HCT116 (cell line): ENCODE results near the gene FAM3B. TPM values are rescaled to one million over a fixed set of nuclear protein-coding genes. Genes with fewer than 3 reads are reported as not detected.

ENCODE experiments used
- ATAC-seq: fragments of 200-7000 bp; cut with Tn5 transposase; 2 replicates; pipeline ENCODE4 v1.9.1; 2020; ENCODE audit warnings: mild to moderate bottlenecking, moderate library complexity
- BruUV-seq: library from RNA; stranded (reverse); fragments of 400-500 nt; replicated peaks from 2 replicates; lab custom pipeline; 2021; lab: Mats Ljungman, UMichigan
- CTCF ChIA-PET: fragments of 300-600 bp; sonication (Branson Sonifier 250); formaldehyde crosslinking; loops from one replicate; lab custom pipeline; 2021; ENCODE audit warnings: antibody characterized with exemption; lab: Charles Lee
- POLR2A ChIA-PET: fragments of 300-600, 350-600 bp; sonication (Branson Sonifier 250); formaldehyde crosslinking; loops from one replicate; lab custom pipeline; 2021; ENCODE audit warnings: antibody characterized with exemption; lab: Charles Lee
- RAD21 ChIA-PET, 2 experiments: fragments of 300-600 bp; sonication (Branson Sonifier 250); formaldehyde crosslinking; loops; one replicate each; lab custom pipeline; 2023; ENCODE audit warnings: low total read pairs in 2 of 2; ENCODE audit not compliant: uncharacterized antibody in 2 of 2, unreplicated experiment in 2 of 2, low non-redundant PET in 1 of 2; lab: Charles Lee
- DNase-seq: peaks from one replicate; pipeline ENCODE4 v3.0.0-alpha.2; 2010; ENCODE audit warnings: low read depth, low spot score
- H2AFZ ChIP-seq: fragments of 200-600 bp; shearing (Covaris generic), sonication (generic); 2 replicates; pipeline ENCODE4 v1.6.1; 2017; ENCODE audit warnings: low read depth, mixed run types, mixed read lengths, antibody characterized with exemption, low read length; ENCODE audit not compliant: poor library complexity, severe bottlenecking
- H3K27ac ChIP-seq: 2 replicates; pipeline ENCODE4 v1.5.1; 2012; ENCODE audit warnings: low read depth, low read length
- H3K27me3 ChIP-seq: fragments of 200-600 bp; sonication (generic); 2 replicates; pipeline ENCODE4 v1.6.1; 2016; ENCODE audit warnings: mixed run types, low read length, mixed read lengths; ENCODE audit not compliant: insufficient read depth
- H3K36me3 ChIP-seq, 2 experiments: fragments of 200-500 bp in 1 of 2; fragments of 200-600 bp in 1 of 2; sonication (Bioruptor generic) in 1 of 2; sonication (generic) in 1 of 2; 2 replicates each; pipeline versions ENCODE4 v1.5.1 to v1.6.1; 2014 to 2016; ENCODE audit warnings: low read length in 2 of 2, inconsistent platforms in 1 of 2, mixed read lengths in 1 of 2, mixed run types in 1 of 2; ENCODE audit not compliant: insufficient read depth in 2 of 2, control insufficient read depth in 1 of 2
- H3K4me1 ChIP-seq, 2 experiments: fragments of 200-600 bp in 1 of 2; sonication (generic) in 1 of 2; 2 replicates each; pipeline versions ENCODE4 v1.5.1 to v1.6.1; 2012 to 2017; ENCODE audit warnings: low read length in 2 of 2, inconsistent platforms in 1 of 2, mild to moderate bottlenecking in 1 of 2, mixed read lengths in 1 of 2, mixed run types in 1 of 2, moderate library complexity in 1 of 2; ENCODE audit not compliant: insufficient read depth in 2 of 2, control insufficient read depth in 1 of 2
- H3K4me2 ChIP-seq: fragments of 200-600 bp; sonication (generic); 2 replicates; pipeline ENCODE4 v1.6.1; 2017; ENCODE audit warnings: mixed run types, low read length, mixed read lengths
- H3K4me3 ChIP-seq, 2 experiments: fragments of 200-600 bp in 1 of 2; sonication (generic) in 1 of 2; replicated peaks in 1 of 2; 2 replicates each; pipeline ENCODE4 v1.5.1; 2011 to 2016; ENCODE audit warnings: low read length in 2 of 2, control low read depth in 1 of 2, low read depth in 1 of 2, mild to moderate bottlenecking in 1 of 2, mixed read lengths in 1 of 2, mixed run types in 1 of 2
- H3K79me2 ChIP-seq: fragments of 200-600 bp; sonication (generic); 2 replicates; pipeline ENCODE4 v1.6.1; 2017; ENCODE audit warnings: mild to moderate bottlenecking, mixed run types, low read length, moderate library complexity, mixed read lengths; ENCODE audit not compliant: insufficient read depth
- H3K9ac ChIP-seq: fragments of 200-600 bp; sonication (generic); 2 replicates; pipeline ENCODE4 v1.6.1; 2016; ENCODE audit warnings: low read length, mixed read lengths
- H3K9me2 ChIP-seq: fragments of 200-600 bp; sonication (generic), shearing (Covaris generic); 2 replicates; pipeline ENCODE4 v1.6.1; 2017; ENCODE audit warnings: mixed run types, mild to moderate bottlenecking, moderate library complexity; ENCODE audit not compliant: insufficient read depth
- H3K9me3 ChIP-seq, 2 experiments: fragments of 200-500 bp in 1 of 2; fragments of 200-600 bp in 1 of 2; sonication (Bioruptor generic) in 1 of 2; sonication (generic) in 1 of 2; 2 replicates each; pipeline ENCODE4 v1.6.1; 2014 to 2017; ENCODE audit warnings: low read length in 2 of 2, mixed read lengths in 2 of 2, inconsistent platforms in 1 of 2, low read depth in 1 of 2, mild to moderate bottlenecking in 1 of 2, mixed run types in 1 of 2, moderate library complexity in 1 of 2; ENCODE audit not compliant: control insufficient read depth in 1 of 2, insufficient read depth in 1 of 2
- H4K20me1 ChIP-seq: fragments of 200-600 bp; sonication (generic), shearing (Covaris generic); 2 replicates; pipeline ENCODE4 v1.6.1; 2017; ENCODE audit warnings: mixed run types, mild to moderate bottlenecking, moderate library complexity; ENCODE audit not compliant: insufficient read depth
- ATF3 ChIP-seq: IDR thresholded peaks from 2 replicates; pipeline ENCODE4 v1.6.1; 2012
- CBX3 ChIP-seq: IDR thresholded peaks from 2 replicates; pipeline ENCODE4 v1.6.1; 2012; ENCODE audit warnings: low read depth
- CEBPB ChIP-seq: IDR thresholded peaks from 2 replicates; pipeline ENCODE4 v1.6.1; 2012; ENCODE audit warnings: low read depth
- RAD21 ChIP-seq: IDR thresholded peaks from 2 replicates; pipeline ENCODE4 v1.6.1; 2012; ENCODE audit warnings: low read depth, mild to moderate bottlenecking
- SIN3A ChIP-seq: IDR thresholded peaks from 2 replicates; pipeline ENCODE4 v1.6.1; 2012; ENCODE audit warnings: low read depth
- SP1 ChIP-seq: IDR thresholded peaks from 2 replicates; pipeline ENCODE4 v1.6.1; 2012; ENCODE audit warnings: low read depth
- SRF ChIP-seq: IDR thresholded peaks from 2 replicates; pipeline ENCODE4 v1.6.1; 2012; ENCODE audit warnings: low read depth
- ZBTB33 ChIP-seq: IDR thresholded peaks from 2 replicates; pipeline ENCODE4 v1.6.1; 2011; ENCODE audit warnings: mild to moderate bottlenecking, low read length, moderate library complexity; ENCODE audit not compliant: insufficient replicate concordance; ENCODE audit errors: extremely low read depth
- ZFX ChIP-seq: fragments of 450-650 bp; IDR thresholded peaks from 2 replicates; pipeline ENCODE4 v1.6.1; 2017
- intact Hi-C: fragments of 100-400 bp; cut with micrococcal nuclease; formaldehyde crosslinking; loops from 2 replicates; pipeline ENCODE4 v1.10.0; 2022
- total RNA-seq: library from RNA; stranded (reverse); gene quantifications from one replicate; pipeline ENCODE4 v1.2.1, GENCODE V29; 2021; ENCODE audit not compliant: unreplicated experiment
- TF ChIP-seq, protein P1 (sequence below): IDR thresholded peaks from 2 replicates; pipeline ENCODE4 v1.6.1; 2012; ENCODE audit warnings: low read depth
- TF ChIP-seq, protein P2 (sequence below), 3 experiments: fragments of 200-600 bp in 1 of 3; sonication (generic) in 1 of 3; IDR thresholded peaks in 2 of 3; conservative IDR thresholded peaks in 1 of 3; 2 replicates each; pipeline ENCODE4 v1.5.1; 2012 to 2017; ENCODE audit warnings: low read depth in 2 of 3, low read length in 2 of 3, antibody characterized with exemption in 1 of 3, borderline replicate concordance in 1 of 3, control low read depth in 1 of 3, mild to moderate bottlenecking in 1 of 3, mixed read lengths in 1 of 3, mixed run types in 1 of 3, moderate library complexity in 1 of 3; ENCODE audit not compliant: insufficient read depth in 1 of 3

The FAM3B gene
- total RNA-seq, 1 experiment from 2014 or later = not detected

DNA sequence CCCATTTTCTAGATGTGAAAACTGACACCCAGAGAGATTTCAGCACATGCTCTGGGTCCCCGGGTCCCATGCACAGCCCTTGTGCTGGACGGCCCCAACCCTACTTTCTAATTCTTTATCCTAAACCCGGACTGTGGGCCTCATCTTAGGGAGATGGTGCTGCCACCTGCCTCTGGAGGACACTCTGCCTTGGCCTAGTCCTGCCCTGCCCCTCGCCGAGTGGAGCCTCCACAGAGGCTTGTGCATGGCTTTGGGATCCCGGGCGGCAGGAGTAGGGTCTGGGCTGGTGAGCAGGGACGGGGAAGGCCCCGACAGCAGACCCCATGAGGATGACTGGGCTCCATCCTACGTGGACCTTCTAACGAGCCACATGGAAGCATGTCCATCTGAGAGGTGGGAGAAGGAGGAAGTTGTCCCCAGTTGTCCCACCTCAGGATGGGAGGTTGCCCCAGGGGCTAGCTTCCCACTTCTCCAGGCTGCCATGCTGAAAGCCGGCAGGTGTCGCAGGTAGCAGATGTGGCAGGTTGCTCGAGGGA is 57.6 kb downstream of the FAM3B start:
- H3K4me3 ChIP-seq = no peak overlapping the region
- ATAC-seq (peak; percentile 51; the same call in 1 of the 2 replicates), DNase-seq (no peak)
- no peak overlapping the region for H2AFZ ChIP-seq
- no peak overlapping the region for H3K4me2 ChIP-seq
- no peaks in the 10 kb centered on the region for H3K27me3 ChIP-seq
- CTCF ChIA-PET = no interaction called here
- POLR2A ChIA-PET = no interaction called here
- no peaks in the 10 kb centered on the region for H3K9me3 ChIP-seq
- H3K27ac ChIP-seq = no peak overlapping the region
- BruUV-seq = no TSS peak
- no peak overlapping the region for H3K9ac ChIP-seq
- H3K4me1 ChIP-seq = no peaks in the 10 kb centered on the region
- intact Hi-C loops = no loop called here
- H3K36me3 ChIP-seq = no peaks in the 10 kb centered on the region
- TF ChIP-seq SRF (no peak), ATF3 (no peak), SIN3A (no peak), CBX3 (no peak), ZBTB33 (no peak), SP1 (no peak), CEBPB (no peak), RAD21 (no peak), ZFX (no peak)
- TF ChIP-seq, protein P1, sequence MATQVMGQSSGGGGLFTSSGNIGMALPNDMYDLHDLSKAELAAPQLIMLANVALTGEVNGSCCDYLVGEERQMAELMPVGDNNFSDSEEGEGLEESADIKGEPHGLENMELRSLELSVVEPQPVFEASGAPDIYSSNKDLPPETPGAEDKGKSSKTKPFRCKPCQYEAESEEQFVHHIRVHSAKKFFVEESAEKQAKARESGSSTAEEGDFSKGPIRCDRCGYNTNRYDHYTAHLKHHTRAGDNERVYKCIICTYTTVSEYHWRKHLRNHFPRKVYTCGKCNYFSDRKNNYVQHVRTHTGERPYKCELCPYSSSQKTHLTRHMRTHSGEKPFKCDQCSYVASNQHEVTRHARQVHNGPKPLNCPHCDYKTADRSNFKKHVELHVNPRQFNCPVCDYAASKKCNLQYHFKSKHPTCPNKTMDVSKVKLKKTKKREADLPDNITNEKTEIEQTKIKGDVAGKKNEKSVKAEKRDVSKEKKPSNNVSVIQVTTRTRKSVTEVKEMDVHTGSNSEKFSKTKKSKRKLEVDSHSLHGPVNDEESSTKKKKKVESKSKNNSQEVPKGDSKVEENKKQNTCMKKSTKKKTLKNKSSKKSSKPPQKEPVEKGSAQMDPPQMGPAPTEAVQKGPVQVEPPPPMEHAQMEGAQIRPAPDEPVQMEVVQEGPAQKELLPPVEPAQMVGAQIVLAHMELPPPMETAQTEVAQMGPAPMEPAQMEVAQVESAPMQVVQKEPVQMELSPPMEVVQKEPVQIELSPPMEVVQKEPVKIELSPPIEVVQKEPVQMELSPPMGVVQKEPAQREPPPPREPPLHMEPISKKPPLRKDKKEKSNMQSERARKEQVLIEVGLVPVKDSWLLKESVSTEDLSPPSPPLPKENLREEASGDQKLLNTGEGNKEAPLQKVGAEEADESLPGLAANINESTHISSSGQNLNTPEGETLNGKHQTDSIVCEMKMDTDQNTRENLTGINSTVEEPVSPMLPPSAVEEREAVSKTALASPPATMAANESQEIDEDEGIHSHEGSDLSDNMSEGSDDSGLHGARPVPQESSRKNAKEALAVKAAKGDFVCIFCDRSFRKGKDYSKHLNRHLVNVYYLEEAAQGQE = no peak
- TF ChIP-seq, protein P2, sequence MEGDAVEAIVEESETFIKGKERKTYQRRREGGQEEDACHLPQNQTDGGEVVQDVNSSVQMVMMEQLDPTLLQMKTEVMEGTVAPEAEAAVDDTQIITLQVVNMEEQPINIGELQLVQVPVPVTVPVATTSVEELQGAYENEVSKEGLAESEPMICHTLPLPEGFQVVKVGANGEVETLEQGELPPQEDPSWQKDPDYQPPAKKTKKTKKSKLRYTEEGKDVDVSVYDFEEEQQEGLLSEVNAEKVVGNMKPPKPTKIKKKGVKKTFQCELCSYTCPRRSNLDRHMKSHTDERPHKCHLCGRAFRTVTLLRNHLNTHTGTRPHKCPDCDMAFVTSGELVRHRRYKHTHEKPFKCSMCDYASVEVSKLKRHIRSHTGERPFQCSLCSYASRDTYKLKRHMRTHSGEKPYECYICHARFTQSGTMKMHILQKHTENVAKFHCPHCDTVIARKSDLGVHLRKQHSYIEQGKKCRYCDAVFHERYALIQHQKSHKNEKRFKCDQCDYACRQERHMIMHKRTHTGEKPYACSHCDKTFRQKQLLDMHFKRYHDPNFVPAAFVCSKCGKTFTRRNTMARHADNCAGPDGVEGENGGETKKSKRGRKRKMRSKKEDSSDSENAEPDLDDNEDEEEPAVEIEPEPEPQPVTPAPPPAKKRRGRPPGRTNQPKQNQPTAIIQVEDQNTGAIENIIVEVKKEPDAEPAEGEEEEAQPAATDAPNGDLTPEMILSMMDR (IDR thresholded peaks at IDR 0.05 in 2 of 3, conservative IDR thresholded peaks at IDR 0.05 in 1 of 3; ENCODE audit: borderline replicate concordance in 1 of 3, insufficient read depth in 1 of 3, low read depth in 2 of 3, low read length in 2 of 3) = no peak
- no peaks in the 10 kb centered on the region for H3K79me2 ChIP-seq
- RAD21 ChIA-PET = no interaction called here
- no peaks in the 10 kb centered on the region for H4K20me1 ChIP-seq
- no peaks in the 10 kb centered on the region for H3K9me2 ChIP-seq
